Measurements from ENCODE around the gene ZNG1B.

GRCh38 chr2:113407446-113408099 lies 29.9 kb upstream of the ZNG1B start:
- TF ChIP-seq POLR2A (IDR thresholded peaks at IDR 0.05) (no peak), CTCF (IDR thresholded peaks at IDR 0.05) (no peak)

All from breast epithelium (tissue), 3 donors.